Measurements from ENCODE around the gene CCDC169.
"Not testable (repeated sequence)": the region's sequence is repeated elsewhere in the genome, so short reads cannot be mapped to it uniquely, and the experiment has no call there.

The CCDC169 gene

DNA sequence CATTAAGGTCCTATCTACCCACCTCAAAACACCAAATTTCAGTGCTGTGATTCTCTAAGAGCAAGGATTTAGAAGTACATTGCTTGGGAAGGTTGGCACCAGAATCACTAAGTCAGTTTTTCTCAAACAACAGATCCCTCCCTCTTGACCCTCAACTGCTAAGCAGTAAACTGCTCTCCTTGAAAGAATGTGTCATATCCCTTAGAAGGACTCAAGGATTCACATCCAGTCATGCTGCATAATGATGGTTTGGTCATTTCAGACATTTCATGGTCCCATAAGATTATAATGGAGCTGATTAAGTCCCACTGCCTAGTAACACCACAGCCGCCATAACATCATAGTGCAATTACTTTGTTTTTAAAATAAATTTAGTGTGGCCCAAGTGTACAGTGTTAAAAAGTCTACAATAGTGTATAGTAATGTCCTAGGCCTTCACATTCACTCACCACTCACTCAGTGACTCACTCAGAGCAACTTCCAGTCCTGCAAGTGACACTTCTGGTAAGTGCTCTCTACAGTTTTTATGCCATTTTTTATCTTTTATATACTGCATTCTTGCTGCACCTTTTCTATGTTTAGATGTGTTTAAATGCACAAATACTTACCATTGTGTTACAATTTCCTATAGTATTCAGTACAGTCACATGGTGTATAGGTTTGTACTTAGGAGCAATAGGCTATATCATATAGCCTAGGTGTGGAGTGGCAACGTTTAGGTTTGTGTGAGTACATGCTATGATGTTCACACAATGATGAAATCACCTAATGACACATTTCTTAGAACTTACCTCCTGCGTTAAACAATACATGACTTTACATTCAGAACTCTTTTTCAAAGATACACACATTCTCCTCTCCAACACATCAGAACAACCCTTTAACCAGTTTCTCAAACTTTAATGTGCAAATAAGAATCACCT is 15.7 kb upstream of the CCDC169 start:
- no peak for DNase-seq

DNA sequence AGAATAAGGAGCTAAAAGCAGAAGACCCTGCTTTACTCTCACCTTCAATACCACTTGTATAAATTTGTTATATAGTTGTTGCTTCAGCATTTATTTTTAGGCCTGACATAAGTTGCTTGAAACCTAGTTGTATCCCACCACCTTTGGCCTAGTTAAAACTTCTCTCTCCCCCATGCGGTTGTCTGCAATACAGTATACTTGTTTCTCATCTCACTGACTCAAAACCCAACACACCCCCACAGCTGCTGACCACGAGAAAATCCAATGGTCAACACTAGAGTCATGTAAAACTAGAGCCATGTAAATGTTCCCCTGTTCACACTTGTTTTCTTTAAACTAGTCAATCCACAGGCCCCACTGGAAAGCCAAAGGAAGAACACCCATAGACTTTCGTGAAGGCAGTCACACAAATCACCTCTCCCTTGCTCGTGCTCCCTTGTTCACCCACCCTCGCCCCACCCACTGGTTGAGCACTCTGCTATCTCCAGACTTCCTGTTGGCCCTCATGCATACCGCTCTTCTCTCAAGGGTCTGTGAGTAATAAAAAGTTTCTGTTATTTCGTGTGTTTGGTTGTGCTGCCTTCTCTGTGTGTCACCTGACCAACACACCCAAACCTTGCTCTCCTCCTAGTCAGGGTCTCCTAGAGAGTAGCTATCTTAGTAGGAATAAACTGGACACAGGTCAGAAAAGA is 12.9 kb upstream of the CCDC169 start:
- DNase-seq, result no peak

DNA sequence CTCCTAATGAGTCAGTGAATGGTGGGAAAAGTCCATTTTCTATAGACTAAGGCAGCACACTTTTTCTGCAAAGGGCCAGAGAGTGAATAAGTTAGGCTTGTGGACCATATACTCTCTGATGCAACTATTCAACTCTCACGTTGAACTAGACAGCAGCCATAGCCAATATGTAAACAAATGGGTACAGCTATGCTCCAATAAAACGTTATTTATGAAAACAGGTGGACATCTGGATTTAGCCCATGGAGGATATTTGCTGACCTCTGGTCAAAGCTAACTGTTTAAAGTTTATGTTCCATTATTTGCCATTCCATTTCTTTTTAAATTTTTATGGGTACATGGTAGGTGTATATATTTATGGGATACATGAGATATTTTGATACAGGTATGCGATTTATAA is 4.7 kb upstream of the CCDC169 start:
- no peak for DNase-seq

DNA sequence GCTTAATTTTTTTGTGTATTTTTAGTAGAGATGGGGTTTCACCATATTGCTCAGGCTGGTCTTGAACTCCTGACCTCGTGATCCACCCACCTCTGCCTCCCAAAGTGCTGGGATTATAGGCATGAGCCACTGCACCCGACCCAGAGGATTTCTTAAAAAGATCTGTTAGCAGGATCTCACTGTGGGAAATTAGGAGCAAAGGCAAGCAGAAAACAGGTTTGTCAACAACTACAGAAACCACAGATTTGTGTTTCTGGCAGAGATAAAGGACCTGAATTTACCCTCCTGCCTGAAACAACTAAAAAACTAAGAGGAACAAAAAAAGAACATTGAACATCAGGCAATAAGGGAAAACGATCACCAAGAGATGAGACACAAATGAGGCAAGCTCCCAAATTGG is 1.9 kb upstream of the CCDC169 start:
- not testable (repeated sequence) for DNase-seq

DNA sequence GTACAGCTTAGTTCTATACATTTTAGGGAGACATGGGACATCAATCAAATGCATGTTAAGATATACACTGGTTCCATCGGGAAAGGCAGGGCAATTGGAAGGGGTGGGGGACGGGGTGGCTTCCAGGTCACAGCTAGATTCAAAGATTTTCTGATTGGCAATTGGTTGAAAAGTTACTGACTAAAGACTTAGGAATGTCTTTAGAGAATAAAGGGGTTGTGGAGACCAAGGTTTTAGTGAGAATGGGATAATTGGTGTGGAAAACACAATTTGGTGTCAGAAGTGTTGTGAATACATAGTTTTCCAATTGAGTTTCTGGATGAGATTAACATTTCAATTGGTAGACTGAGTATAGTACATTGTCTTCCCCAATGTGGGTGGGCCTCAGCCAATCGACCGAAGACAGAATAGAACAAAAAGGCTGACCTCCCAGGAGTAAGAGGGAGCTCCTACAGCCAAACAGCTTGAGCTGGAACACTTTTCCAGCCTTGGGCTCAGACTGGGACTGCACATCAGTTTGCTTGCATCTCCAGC is 988 bp upstream of the CCDC169 start:
- no peak for DNase-seq

DNA sequence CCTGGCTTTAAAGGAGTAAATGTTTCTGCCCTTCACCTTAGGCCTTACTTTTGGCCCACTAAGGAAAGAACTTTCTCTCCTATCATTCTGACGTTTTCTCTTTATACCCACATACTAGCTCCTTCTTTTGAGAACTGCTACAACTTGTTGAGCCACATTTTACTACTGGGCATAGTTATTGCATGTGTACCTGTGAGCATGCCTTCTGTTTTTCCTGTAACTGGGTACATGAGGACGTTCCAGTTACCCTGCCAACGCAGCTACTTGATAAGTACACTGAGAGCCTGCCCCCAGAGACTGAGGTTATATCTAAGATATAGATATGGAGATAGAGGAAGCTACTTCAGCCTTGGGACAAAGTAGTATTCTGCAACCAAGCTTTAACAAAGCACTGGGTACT is 3.5 kb downstream of the CCDC169 start:
- DNase-seq, result no peak

DNA sequence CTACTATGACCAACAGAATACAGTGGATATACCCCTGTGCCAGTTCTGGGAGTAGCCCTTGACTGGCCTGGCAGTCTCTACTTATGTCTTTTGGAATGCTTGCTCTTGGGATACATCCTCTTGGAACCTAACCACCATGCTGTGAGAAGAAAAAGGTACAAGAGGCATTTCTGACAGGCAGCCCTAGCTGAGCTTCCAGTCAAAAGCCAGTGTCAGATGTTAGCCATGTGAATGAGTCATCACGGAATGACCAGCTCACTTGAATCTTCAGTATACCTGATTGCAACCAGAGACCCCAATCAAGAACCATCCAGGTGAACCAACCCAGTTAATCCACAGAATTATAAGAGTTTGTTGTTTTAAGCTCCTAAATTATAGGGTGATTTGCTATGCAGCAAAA is 4.1 kb downstream of the CCDC169 start:
- no peak for DNase-seq

DNA sequence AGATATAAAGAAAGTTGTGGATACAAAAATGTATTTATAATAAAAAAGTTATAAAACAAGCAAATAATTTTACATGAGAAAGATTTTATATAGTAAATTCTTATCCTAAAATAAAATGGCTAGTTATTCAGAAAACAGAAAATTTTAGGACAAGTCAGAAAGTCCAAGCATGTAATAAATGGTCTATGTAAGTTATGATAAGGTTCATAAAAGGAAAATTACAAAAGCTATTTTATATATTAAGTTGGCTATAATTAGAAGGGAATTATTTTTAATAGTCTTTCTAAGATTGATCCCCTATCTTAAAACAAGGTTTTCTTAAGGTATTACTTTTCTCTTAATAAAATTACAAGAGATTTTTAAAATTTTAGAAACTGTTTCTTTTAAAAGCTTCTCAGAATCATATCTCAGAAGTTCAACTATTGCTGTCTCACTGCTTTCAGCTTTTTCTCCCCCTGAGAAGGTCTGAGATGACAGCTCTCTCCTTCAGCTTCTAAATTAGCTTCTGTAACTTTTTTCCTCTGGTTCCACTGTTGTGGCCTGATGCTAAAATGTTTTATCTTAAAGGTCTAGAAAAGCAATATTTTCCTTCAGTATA is 8.7 kb downstream of the CCDC169 start:
- DNase-seq, result no peak

DNA sequence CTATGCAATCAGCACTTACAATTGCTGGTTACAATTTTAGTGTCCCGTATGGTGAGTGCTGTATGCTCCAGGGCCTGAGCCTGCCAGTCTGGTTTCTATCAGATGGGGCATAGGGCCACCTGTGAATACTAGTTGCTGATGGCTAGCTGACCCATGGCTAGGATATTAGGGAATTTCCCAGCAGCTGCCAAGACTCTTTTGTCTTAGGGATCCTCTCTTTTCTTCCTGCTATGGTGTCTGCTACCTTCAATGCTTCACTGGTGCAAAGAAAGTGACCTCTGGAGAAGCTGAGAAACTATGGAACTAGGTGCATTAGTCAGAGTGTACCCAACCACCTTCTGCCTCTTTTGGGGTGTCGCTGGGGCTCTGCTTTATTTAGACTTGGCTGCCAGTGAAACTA is 11.6 kb downstream of the CCDC169 start:
- no peak for DNase-seq

DNA sequence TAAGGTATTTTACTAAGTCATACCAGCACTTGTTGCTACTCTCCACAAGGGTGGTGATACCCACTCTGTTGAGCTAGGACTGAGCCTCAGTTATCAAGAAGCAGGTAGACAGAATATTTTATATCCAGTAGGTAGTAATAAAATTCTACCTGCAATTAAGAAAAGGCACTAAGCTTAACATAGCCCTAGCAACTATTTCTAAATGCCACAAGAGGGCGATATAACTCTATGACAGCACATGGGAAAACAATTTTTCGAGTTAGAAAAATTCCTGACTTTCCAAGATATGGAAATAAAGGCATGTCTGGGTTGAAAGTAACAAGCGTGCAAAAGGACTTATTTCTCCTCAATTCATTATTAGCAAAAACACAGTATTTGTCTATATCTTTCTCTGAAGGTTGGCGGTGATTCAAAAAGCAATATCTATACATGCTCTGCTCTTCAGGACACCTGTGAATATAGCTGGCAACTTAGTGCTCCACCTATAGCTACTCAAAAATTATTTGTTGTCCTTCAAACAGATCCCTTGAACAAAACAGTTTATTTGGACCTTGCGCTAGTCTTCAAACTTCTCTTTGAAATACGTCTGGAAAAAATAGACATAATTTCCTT is 14.7 kb downstream of the CCDC169 start:
- DNase-seq, result peak; percentile 50

DNA sequence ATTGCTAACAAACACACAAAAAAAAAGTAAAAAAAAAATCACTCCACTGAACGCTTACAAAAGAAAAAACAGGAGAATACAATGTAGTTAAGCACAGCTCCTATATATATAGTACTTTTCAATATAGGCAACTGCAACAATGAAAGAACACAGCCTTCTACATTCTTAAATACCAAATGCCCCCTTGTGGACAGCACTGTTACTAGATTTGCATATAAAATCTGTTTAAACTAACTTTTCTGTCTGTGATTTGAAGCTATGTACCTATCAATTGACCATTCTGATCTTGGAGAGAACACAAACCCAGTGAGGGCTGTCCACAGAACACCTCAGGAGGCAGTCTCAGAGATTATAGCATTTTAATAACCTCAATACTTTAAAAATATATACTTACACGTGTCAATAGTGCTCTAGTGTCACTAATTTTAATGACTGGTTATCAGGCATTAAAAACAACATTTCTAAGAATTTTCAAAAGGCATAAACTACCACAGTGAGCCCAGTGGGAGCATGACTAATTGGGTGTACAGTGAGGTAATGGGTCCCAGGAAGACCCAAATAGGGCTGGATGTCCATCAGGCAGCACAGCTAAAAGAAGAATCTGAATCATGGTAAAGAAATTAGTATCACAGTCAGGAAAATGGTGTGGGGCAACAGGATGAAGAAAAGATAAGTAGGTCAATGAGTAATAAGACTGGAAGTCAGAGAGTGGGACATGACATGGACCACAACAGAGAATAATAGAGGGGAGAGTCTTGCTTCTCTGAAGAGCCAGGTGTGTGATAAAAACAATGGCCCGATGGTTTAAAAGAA is 22.2 kb downstream of the CCDC169 start:
- DNase-seq, result peak; percentile 76

DNA sequence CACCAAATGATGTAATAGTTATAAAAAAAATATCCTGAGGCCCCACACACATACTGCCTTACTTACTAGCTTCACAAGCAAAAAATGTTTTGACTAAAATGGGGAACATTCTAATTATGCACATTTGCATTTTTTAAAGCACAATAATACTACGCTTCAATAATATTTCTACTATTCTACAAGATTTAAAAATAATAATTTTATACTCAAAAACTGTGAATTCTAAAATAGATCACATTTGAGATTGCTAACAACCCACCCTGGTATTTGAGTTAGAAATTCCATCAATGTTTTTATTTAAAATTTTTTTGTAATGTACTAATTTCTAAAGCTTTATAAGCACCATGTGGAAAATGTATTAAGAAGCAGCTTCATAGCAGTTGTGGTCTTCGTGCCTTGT is 24.2 kb downstream of the CCDC169 start:
- no peak for DNase-seq

DNA sequence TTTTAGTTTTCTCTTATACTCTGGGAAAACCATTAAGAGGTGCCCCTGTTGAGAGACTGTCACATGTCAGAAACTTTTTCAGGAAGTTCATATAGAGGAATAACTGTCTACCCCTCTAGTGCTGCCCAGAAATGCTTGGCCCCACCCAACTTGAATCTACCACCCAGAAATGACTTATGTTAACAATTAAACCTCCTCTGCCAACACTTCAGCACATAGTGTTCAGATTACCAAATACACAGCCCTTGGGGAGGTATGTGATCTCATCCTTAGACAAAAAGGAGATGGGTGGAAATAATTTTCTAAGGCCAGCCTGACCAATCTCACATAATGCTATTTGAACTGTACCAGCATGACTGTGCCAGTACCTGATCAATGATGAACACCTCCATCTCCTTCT is 35.6 kb downstream of the CCDC169 start:
- DNase-seq, result no peak

DNA sequence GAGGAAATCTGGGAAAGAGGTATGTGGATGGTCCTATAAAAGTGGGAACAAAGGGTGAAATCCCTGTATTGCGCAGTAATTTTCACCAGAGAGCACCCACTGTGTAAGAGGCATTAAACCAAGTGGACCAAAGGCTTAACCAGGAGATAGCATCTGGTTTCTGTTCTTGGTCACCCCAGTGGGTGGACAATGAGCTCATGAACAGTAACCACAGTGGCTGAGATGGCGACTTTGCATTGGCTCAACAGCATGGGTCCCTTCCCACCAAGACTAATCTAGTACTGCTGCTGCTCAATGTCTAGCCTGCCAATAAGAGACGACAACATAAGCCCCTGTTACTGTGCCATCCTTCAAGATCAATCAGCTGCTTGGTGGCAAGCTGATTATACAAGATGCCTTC is 36.6 kb downstream of the CCDC169 start:
- no peak for DNase-seq

DNA sequence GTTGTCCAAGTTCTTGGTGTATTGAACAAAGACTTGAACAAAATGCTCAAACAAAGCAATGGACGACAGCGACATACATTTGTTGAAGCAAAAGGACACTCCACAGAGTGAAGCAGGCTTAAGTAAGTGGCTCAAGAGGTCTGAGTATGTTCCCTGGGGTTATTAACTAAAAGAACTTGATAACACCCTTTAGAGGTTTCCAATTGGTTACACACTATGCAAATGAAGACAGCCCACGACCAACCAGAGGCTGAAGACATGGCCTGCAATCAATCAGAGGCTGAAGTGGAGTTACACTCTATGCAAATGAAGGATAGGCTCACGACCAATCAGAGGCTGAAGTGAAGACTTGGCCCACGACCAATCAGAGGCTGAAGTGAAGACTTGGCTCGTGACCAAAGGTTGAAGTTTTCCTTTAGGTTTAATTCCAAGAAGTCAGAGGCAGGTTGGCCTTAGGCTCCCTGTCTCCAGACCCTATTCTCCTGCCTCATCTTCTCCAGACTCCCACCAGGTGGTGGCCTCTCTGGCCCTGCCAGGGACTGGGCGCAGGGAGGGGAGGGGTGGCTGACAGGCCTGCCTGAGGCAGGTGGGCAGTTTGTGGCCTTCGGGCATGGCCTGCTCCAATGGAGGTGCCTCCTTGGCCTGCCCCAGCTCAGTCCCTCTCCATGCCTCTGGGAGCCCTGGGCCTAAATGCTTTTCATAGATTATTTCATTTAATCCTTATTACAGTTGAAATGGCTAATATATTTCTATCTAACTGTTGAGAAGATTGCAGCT is 38.1 kb downstream of the CCDC169 start:
- DNase-seq, result no peak

DNA sequence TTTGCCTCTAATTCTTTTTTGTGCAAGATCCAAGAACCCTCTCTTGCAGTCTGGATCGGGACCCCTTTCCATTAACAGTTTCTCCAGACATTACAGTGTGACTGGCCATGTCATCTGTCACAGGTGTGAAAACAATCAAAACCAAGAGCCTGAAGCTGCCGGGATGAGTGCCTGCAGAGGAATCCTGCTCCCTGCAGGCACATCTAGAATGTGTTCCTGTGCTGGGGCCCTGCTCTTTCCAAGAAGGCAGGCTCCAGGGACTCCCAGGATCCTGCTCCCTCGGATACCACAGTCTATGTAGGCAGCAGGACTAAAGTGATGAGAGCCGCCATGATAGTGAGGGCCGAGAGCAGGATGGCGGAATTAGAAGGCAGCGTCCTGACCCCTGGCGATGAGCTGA is 38.8 kb downstream of the CCDC169 start:
- DNase-seq, result no peak

DNA sequence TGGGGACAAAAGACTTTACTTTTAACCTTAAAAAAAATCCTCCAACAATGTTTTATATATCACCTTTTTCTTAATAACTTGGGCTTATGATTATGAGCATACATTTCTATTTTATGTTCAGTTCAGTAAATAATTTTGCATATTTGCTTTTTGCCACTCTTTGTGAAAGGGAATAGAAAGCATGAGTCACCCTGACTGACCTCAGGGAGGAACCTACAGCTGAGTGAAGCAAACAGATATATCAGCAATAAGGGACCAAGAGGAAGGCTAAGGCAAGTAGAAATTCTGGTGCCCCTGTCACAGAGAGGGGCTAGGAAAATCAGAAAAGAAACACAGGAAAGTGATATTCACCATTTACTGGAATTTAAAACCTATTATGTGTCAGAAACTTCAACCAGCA is 46.1 kb downstream of the CCDC169 start:
- DNase-seq, result peak; percentile 5

DNA sequence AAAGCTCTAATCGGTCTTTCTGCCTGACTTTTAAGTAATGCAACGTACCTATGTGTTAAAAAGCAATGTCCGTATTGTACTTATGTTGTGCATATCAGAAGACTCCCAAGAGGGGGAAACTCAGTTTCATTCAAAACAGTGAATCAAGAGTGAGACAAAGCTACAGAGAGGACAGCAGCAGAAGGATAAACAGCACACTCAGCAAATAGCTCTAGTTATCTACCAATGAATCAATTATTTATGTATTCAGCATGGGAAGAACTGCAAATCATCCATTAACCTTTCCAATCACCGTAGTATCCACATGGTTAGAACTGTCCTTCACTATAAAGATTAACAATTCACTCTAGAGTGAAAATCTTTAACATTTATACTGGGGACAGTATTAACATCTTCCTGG is 46.6 kb downstream of the CCDC169 start:
- no peak for DNase-seq

DNA sequence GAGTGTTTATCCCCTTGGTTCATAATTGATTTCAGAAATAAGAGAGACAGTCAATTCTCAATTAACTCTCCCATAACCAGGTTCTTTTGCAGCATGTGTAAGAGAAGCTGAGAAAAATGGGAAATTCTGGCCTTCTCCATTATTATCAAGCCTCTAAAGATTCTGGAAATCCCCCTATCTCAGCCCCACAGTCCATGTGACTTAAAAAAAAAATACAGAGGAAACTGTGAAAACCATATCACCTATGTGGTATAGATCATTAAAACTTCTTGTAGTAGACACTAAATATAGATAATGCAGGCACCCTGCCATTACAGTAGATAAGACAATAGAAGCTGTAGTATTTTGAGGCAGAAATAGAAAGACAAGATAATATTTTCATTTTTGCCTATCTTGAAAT is 48.9 kb downstream of the CCDC169 start:
- no peak for DNase-seq

DNA sequence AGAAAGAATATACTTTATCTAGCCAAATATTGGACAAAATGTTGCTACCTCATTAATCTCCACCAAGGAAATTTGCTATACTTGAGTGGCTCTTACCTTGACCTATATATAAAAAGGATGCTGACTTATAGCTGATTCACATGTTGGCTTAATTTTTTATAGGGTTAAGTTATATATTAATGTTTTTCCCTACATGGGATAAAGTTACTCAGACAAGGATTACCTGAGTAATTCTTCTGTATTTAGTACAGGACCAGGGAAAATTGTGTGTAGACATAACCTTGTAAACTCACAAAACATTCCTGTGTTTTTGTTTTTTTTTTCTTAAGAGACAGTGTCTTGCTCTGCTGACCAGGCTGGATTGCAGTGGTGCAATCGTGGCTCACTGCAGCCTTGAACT is 52.6 kb downstream of the CCDC169 start:
- no peak for DNase-seq

DNA sequence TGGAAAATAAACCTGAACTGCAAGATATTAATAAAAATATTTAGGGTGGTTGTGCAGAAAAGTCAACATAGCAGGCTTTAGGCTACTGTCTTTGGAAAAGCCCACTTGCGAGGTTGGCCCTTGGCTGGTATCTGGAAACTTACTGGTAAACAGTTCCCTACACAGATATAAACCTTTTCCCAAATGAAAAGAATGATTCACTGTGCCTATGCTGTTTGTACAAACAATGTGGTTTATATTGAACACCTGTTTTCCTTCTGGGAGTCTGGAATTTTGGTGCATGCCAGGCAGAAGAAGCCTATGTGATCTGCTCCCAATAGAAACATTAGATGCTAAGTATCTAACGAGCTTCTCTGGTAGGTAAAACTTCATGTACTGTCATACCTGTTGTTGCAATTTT is 53.5 kb downstream of the CCDC169 start:
- DNase-seq, result no peak

DNA sequence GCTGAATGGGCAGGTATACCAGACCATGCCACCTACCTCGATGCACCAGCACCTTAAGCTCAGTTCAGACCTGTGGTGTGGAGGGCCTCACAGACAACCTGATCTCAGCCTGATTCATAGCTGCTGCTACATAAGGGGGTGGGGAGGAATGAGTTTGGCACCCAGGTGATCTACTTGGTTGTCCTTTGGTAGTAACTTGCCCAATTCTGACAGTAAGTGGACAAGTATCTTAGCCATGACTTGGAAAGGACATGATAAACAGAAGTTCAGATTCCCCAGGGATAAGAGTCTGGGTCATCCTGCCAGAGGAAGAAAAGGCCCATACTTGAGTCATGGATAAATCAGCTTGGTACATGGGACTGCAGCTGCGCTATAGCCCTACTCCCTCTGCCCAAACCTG is 54.9 kb downstream of the CCDC169 start:
- no peak for DNase-seq

All from NCI-H69 (cell line).